Esophagus (tissue), 2 donors: Measurements from ENCODE around the gene SYTL3. TPM values are rescaled to one million over a fixed set of nuclear protein-coding genes. Genes with fewer than 3 reads are reported as not detected.

ENCODE experiments used
- H3K27ac ChIP-seq, 2 donors: one replicate each; pipeline ENCODE4 v1.5.1; 2013; ENCODE audit warnings: low read depth in 2 of 2, mild to moderate bottlenecking in 2 of 2, inconsistent platforms in 1 of 2, low read length in 1 of 2, moderate library complexity in 1 of 2
- H3K27me3 ChIP-seq, 2 donors: one replicate each; pipeline ENCODE4 v1.6.1; 2013; ENCODE audit warnings: low read length in 2 of 2, control low read depth in 1 of 2, mild to moderate bottlenecking in 1 of 2; ENCODE audit not compliant: insufficient read depth in 2 of 2, control insufficient read depth in 1 of 2
- H3K36me3 ChIP-seq, 2 donors: one replicate each; pipeline ENCODE4 v1.6.1; 2013; ENCODE audit warnings: low read length in 1 of 2; ENCODE audit not compliant: control insufficient read depth in 2 of 2, insufficient read depth in 2 of 2
- H3K4me1 ChIP-seq, 2 donors: one replicate each; pipeline ENCODE4 v1.6.1; 2013; ENCODE audit warnings: low read length in 1 of 2; ENCODE audit not compliant: control insufficient read depth in 2 of 2, insufficient read depth in 2 of 2
- H3K4me3 ChIP-seq, 2 donors: one replicate each; pipeline ENCODE4 v1.5.1; 2013; ENCODE audit warnings: low read length in 2 of 2, mild to moderate bottlenecking in 2 of 2, low read depth in 1 of 2, moderate library complexity in 1 of 2
- H3K9me3 ChIP-seq, 2 donors: one replicate each; pipeline ENCODE4 v1.6.1; 2013; ENCODE audit warnings: mild to moderate bottlenecking in 2 of 2, low read depth in 1 of 2, low read length in 1 of 2, moderate library complexity in 1 of 2; ENCODE audit not compliant: control insufficient read depth in 2 of 2, insufficient read depth in 1 of 2
- WGBS, 2 donors: extraction: QIAGEN DNeasy Blood & Tissue Kit; methylation state at CpG; one replicate each; pipeline ENCODE4 v1.1.7; 2013; 5-methylcytosine and 5-hydroxymethylcytosine counted together
- polyA plus RNA-seq, 2 donors: library from polyadenylated mRNA; stranded (reverse); fragments of 200-250 nt; gene quantifications; one replicate each; pipeline ENCODE4 v1.2.3, GENCODE V29; 2013
- donor health status: healthy with polysubstance abuse.
- donor health status: Bipolar disorder and iron deficiency.

The SYTL3 gene
- polyA plus RNA-seq, 2 donors: 2.4 to 2.6 TPM

GRCh38 chr6:158711264-158711663 lies 61.4 kb downstream of the SYTL3 start:
- peaks cover 0 to 2% of the 10 kb centered on the region in 2 donors for H3K36me3 ChIP-seq
- 84 to 91% methylated on average over 10 of the region's 10 CpGs for WGBS, 2 donors
- H3K27me3 ChIP-seq: no peaks in the 10 kb centered on the region
- no peak overlapping the region for H3K27ac ChIP-seq
- no peaks in the 10 kb centered on the region for H3K9me3 ChIP-seq
- H3K4me1 ChIP-seq: peaks cover 0 to 7% of the 10 kb centered on the region in 2 donors
- H3K4me3 ChIP-seq: no peak overlapping the region

DNA sequence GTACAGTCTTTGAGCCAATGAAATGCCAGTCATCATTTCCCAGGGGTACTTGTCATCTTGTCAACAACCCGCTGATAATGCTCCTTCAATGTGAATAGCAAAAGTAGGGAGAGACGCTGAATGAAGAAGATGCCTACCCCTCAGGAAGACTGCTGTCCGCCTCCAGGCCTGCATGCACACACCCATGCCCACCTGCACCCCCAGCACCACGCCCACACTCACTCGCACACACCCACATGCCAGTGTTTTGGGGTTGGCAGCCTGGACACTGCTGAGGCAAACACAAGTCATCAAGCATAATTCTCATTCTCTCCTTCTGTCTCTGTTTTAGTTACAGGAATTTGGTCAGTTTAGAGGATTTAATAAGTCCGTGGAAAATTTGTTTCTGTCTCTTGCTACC lies 63.6 kb downstream of the SYTL3 start:
- peaks cover 0 to 3% of the 10 kb centered on the region in 2 donors for H3K4me1 ChIP-seq
- no peak overlapping the region for H3K27ac ChIP-seq
- H3K4me3 ChIP-seq: no peak overlapping the region
- H3K9me3 ChIP-seq: no peaks in the 10 kb centered on the region
- H3K27me3 ChIP-seq: no peaks in the 10 kb centered on the region
- H3K36me3 ChIP-seq: peaks cover 0 to 2% of the 10 kb centered on the region in 2 donors
- WGBS, 2 donors: 88 to 92% methylated on average over 6 of the region's 6 CpGs

DNA sequence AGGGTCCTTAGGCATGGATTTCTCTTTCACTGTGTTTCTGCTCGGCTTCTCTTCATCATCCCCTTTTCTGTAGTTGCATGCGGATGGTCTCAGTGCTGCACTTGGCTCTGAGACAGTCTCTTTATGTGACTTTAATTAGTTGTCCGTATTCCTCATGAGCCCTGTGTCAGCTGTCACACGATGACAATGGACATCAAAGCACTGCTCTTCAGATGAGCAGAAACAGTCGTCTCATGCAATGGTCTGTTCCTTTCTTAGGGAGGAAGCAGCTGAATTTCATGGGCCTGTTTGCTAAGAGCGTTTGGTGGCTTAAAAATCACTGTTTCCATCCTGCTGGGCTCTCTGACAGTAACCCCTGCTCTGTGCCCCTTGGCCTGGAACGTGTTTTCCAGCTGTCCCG lies 64.9 kb downstream of the SYTL3 start:
- peaks cover 0 to 3% of the 10 kb centered on the region in 2 donors for H3K4me1 ChIP-seq
- 78 to 87% methylated on average over 8 of the region's 8 CpGs for WGBS, 2 donors

GRCh38 chr6:158715330-158716311 lies 65.8 kb downstream of the SYTL3 start:
- WGBS, 2 donors: 83 to 84% methylated on average over 16 of the region's 16 CpGs
- Histone ChIP-seq H3K9me3 (no peaks in the 10 kb centered on the region), H3K27ac (no peak overlapping the region), H3K4me3 (no peak overlapping the region), H3K36me3 (peaks cover 0 to 2% of the 10 kb centered on the region in 2 donors), H3K4me1 (peaks cover 0 to 4% of the 10 kb centered on the region in 2 donors), H3K27me3 (no peaks in the 10 kb centered on the region)

More for the DNA sequence above, 64.9 kb downstream of the SYTL3 start:
- Histone ChIP-seq H3K27me3 (no peaks in the 10 kb centered on the region), H3K4me3 (no peak overlapping the region), H3K27ac (no peak overlapping the region), H3K9me3 (no peaks in the 10 kb centered on the region), H3K36me3 (peaks cover 0 to 2% of the 10 kb centered on the region in 2 donors)

GRCh38 chr6:158717341-158718330 lies 67.8 kb downstream of the SYTL3 start:
- Histone ChIP-seq H3K27ac (peak overlapping the region in 1 of 2 donors; percentile 16), H3K9me3 (no peaks in the 10 kb centered on the region), H3K27me3 (no peaks in the 10 kb centered on the region), H3K4me3 (no peak overlapping the region), H3K36me3 (peaks cover 0 to 2% of the 10 kb centered on the region in 2 donors), H3K4me1 (peaks cover 0 to 5% of the 10 kb centered on the region in 2 donors)
- 83% methylated on average over 16 of the region's 16 CpGs for WGBS, 2 donors

- WGBS, 2 donors: 59 to 81% methylated on average over 13 of the region's 13 CpGs
- H3K9me3 ChIP-seq: no peaks in the 10 kb centered on the region
Observed at GRCh38 chr6:158718461-158719046, 68.7 kb downstream of the SYTL3 start.

GRCh38 chr6:158722176-158722729 lies 72.4 kb downstream of the SYTL3 start:
- H3K36me3 ChIP-seq: no peaks in the 10 kb centered on the region
- H3K4me1 ChIP-seq: peaks cover 0 to 5% of the 10 kb centered on the region in 2 donors
- H3K4me3 ChIP-seq: no peak overlapping the region
- no peak overlapping the region for H3K27ac ChIP-seq
- no peaks in the 10 kb centered on the region for H3K27me3 ChIP-seq
- 82 to 84% methylated on average over 5 of the region's 5 CpGs for WGBS, 2 donors
- H3K9me3 ChIP-seq: no peaks in the 10 kb centered on the region

More at GRCh38 chr6:158718461-158719046, 68.7 kb downstream of the SYTL3 start:
- H3K36me3 ChIP-seq: peaks cover 0 to under 1% of the 10 kb centered on the region in 2 donors
- peak overlapping the region in 1 of 2 donors; percentile 42 for H3K27ac ChIP-seq
- no peaks in the 10 kb centered on the region for H3K27me3 ChIP-seq
- no peak overlapping the region for H3K4me3 ChIP-seq
- H3K4me1 ChIP-seq: peaks cover 0 to 5% of the 10 kb centered on the region in 2 donors

DNA sequence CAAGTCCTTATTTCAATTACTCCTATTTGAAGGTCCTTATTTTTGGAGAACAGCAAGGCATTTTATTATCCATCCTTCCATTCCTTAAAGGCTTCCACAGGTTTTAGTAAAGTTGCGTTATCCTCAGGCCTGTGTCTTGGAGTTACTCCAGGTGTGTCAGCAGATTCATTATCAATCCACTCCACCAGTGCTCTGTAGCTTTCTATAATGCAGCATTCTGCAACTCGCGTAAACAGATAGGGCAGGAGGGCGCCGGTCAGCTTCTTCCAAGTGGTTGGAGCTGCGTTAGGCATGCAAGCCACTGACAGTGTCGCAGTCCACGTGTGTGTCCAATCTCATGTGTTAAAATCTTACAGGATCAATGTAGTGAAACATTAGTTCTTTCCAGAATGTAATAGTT lies 75.8 kb downstream of the SYTL3 start:
- Histone ChIP-seq H3K36me3 (no peaks in the 10 kb centered on the region), H3K27ac (no peak overlapping the region), H3K4me1 (peaks cover 0 to 4% of the 10 kb centered on the region in 2 donors), H3K9me3 (peaks cover 0 to 3% of the 10 kb centered on the region in 2 donors), H3K4me3 (no peak overlapping the region), H3K27me3 (no peaks in the 10 kb centered on the region)
- 93 to 94% methylated on average over 8 of the region's 8 CpGs for WGBS, 2 donors
